Endothelial cell of umbilical vein (primary cell): ENCODE results near the gene NYAP2.

Experiments used
- JUN ChIP-seq: IDR thresholded peaks from 2 replicates; pipeline ENCODE4 v1.6.1; 2011; ENCODE audit warnings: borderline replicate concordance, low read depth; ENCODE audit not compliant: insufficient read length, insufficient read depth
- POLR2A ChIP-seq: IDR thresholded peaks from 2 replicates; pipeline ENCODE4 v1.6.1; 2012; ENCODE audit warnings: low read depth, mild to moderate bottlenecking, control low read depth, low read length
- POLR2AphosphoS5 ChIP-seq: IDR thresholded peaks from 2 replicates; pipeline ENCODE4 v1.6.1; 2012; ENCODE audit warnings: low read depth, mild to moderate bottlenecking, control low read depth, low read length, moderate library complexity; ENCODE audit not compliant: insufficient read depth
- TF ChIP-seq, protein P1 (sequence below), 2 donors: IDR thresholded peaks; 1 replicate in 1 of 2; 2 replicates in 1 of 2; pipeline ENCODE4 v1.5.1; 2011; ENCODE audit warnings: low read length in 2 of 2, mild to moderate bottlenecking in 2 of 2, moderate library complexity in 2 of 2, control low read depth in 1 of 2, inconsistent platforms in 1 of 2, low read depth in 1 of 2; ENCODE audit not compliant: insufficient read depth in 1 of 2; ENCODE audit errors: extremely low read depth in 1 of 2
- TF ChIP-seq, protein P2 (sequence below): IDR thresholded peaks from 2 replicates; pipeline ENCODE4 v1.6.1; 2011; ENCODE audit not compliant: insufficient read depth, insufficient read length

DNA sequence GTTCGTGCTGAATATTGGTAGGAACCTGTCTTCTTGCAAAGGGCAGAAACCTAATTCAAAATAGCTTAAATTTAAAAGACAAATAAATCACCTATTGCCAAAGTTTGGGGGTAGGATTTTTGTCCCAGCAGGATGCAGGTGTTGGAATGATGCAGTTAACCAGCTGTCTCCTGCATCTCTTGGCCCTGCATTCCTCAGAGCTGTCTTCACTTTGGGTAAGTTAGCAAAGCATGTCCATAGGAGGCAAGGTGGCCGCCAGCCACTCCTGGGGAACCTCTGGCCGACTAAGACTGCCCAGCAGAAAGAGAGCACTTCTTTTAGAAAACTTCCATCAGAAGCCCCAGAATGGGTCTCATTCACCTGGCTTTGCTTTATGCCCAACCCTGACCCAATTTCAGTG, 20.5 kb upstream of the NYAP2 start:
- TF ChIP-seq, protein P1, sequence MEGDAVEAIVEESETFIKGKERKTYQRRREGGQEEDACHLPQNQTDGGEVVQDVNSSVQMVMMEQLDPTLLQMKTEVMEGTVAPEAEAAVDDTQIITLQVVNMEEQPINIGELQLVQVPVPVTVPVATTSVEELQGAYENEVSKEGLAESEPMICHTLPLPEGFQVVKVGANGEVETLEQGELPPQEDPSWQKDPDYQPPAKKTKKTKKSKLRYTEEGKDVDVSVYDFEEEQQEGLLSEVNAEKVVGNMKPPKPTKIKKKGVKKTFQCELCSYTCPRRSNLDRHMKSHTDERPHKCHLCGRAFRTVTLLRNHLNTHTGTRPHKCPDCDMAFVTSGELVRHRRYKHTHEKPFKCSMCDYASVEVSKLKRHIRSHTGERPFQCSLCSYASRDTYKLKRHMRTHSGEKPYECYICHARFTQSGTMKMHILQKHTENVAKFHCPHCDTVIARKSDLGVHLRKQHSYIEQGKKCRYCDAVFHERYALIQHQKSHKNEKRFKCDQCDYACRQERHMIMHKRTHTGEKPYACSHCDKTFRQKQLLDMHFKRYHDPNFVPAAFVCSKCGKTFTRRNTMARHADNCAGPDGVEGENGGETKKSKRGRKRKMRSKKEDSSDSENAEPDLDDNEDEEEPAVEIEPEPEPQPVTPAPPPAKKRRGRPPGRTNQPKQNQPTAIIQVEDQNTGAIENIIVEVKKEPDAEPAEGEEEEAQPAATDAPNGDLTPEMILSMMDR (IDR thresholded peaks at IDR 0.05; ENCODE audit: extremely low read depth in 1 of 2, insufficient read depth in 1 of 2, low read depth in 1 of 2, low read length in 2 of 2) = no peak
- TF ChIP-seq POLR2A (no peak), POLR2AphosphoS5 (no peak), JUN (no peak)
- TF ChIP-seq, protein P2, sequence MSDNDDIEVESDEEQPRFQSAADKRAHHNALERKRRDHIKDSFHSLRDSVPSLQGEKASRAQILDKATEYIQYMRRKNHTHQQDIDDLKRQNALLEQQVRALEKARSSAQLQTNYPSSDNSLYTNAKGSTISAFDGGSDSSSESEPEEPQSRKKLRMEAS = no peak
